ENCODE measurements around the gene TSPAN32. TPM values are rescaled to one million over a fixed set of nuclear protein-coding genes. Genes with fewer than 3 reads are reported as not detected.
"Not testable (repeated sequence)": the region's sequence is repeated elsewhere in the genome, so short reads cannot be mapped to it uniquely, and the experiment has no call there.

The TSPAN32 gene
- total RNA-seq, 1 experiment from 2014 or later: not detected

- DNase-seq (ENCODE audit: unreplicated experiment): no peak
- no TSS peak for BruUV-seq (replicated peaks)
- peaks cover 9% of the 10 kb centered on the region for H3K9me3 Mint-ChIP-seq (ENCODE audit: unreplicated experiment)
- H3K27ac Mint-ChIP-seq (ENCODE audit: low read depth, unreplicated experiment): no peak overlapping the region
- H3K27me3 Mint-ChIP-seq (ENCODE audit: insufficient read depth, unreplicated experiment): no peaks in the 10 kb centered on the region
- TF ChIP-seq CTCF (IDR thresholded peaks at IDR 0.05; ENCODE audit: unreplicated experiment): no peak
- intact Hi-C loops (cut with micrococcal nuclease): no loop called here
- peaks cover 7% of the 10 kb centered on the region for H3K4me1 Mint-ChIP-seq (ENCODE audit: insufficient read depth, unreplicated experiment)
- peaks cover 17% of the 10 kb centered on the region for H3K36me3 Mint-ChIP-seq (ENCODE audit: insufficient read depth, unreplicated experiment)
- CTCF ChIA-PET: interaction anchor here (0.6 to 1.6 kb wide), 4 partner anchors 11 to 289 kb away, joined by 3 to 9 read pairs (median 3); no protein-coding TSS in a partner anchor
- H3K4me3 Mint-ChIP-seq (ENCODE audit: unreplicated experiment): no peak overlapping the region
- POLR2A ChIA-PET: interaction anchor here (0.6 to 1.0 kb wide), 2 partner anchors 9 to 48 kb away, joined by 3 to 4 read pairs; no protein-coding TSS in a partner anchor
Measured at GRCh38 chr11:2328656-2329354, 27.0 kb downstream of the TSPAN32 start.

DNA sequence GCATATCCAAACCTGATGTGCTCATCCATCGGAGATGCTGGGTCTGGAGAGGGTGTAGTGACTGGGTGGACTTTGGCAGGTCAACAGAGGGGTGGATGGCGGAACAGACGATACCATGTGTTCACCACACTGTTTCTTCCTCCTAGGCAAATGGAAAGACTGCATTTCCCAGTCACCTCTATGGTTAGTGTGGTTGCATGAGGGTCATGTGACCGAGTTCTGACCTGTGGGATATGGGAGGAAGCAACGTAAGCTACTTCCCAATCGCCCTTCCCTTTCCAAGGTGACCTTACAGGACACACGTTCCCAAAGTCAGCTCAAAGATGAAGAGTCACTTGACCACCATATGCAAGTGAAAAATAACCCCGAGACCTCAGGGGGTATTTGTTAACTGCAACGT is 27.7 kb downstream of the TSPAN32 start:
- BruUV-seq (replicated peaks): no TSS peak
- TF ChIP-seq CTCF (IDR thresholded peaks at IDR 0.05; ENCODE audit: unreplicated experiment): no peak
- intact Hi-C loops (cut with micrococcal nuclease): no loop called here
- Mint-ChIP-seq H3K9me3 (ENCODE audit: unreplicated experiment) (peaks cover 9% of the 10 kb centered on the region), H3K27me3 (ENCODE audit: insufficient read depth, unreplicated experiment) (no peaks in the 10 kb centered on the region), H3K27ac (ENCODE audit: low read depth, unreplicated experiment) (no peak overlapping the region), H3K4me3 (ENCODE audit: unreplicated experiment) (no peak overlapping the region), H3K36me3 (ENCODE audit: insufficient read depth, unreplicated experiment) (peaks cover 16% of the 10 kb centered on the region), H3K4me1 (ENCODE audit: insufficient read depth, unreplicated experiment) (peaks cover 7% of the 10 kb centered on the region)
- POLR2A ChIA-PET: no interaction called here
- CTCF ChIA-PET: interaction anchor here (1.6 kb wide), 1 partner anchor 24 kb away, joined by 9 read pairs; no protein-coding TSS in a partner anchor
- DNase-seq (ENCODE audit: unreplicated experiment): no peak

- peaks cover 4% of the 10 kb centered on the region for H3K4me1 Mint-ChIP-seq (ENCODE audit: insufficient read depth, unreplicated experiment)
- no peak overlapping the region for H3K27ac Mint-ChIP-seq (ENCODE audit: low read depth, unreplicated experiment)
- H3K9me3 Mint-ChIP-seq (ENCODE audit: unreplicated experiment): peaks cover 9% of the 10 kb centered on the region
- DNase-seq (ENCODE audit: unreplicated experiment): no peak
- ChIA-PET POLR2A (no interaction called here), CTCF (interaction anchor here (0.5 to 0.7 kb wide), 2 partner anchors 136 to 202 kb away, joined by 3 read pairs; no protein-coding TSS in a partner anchor)
- peaks cover under 1% of the 10 kb centered on the region for H3K27me3 Mint-ChIP-seq (ENCODE audit: insufficient read depth, unreplicated experiment)
- TF ChIP-seq CTCF (IDR thresholded peaks at IDR 0.05; ENCODE audit: unreplicated experiment): no peak
- BruUV-seq (replicated peaks): no TSS peak
- H3K36me3 Mint-ChIP-seq (ENCODE audit: insufficient read depth, unreplicated experiment): peaks cover 12% of the 10 kb centered on the region
- intact Hi-C loops (cut with micrococcal nuclease): no loop called here
- no peak overlapping the region for H3K4me3 Mint-ChIP-seq (ENCODE audit: unreplicated experiment)
Measured at GRCh38 chr11:2330696-2331095, 28.9 kb downstream of the TSPAN32 start.

DNA sequence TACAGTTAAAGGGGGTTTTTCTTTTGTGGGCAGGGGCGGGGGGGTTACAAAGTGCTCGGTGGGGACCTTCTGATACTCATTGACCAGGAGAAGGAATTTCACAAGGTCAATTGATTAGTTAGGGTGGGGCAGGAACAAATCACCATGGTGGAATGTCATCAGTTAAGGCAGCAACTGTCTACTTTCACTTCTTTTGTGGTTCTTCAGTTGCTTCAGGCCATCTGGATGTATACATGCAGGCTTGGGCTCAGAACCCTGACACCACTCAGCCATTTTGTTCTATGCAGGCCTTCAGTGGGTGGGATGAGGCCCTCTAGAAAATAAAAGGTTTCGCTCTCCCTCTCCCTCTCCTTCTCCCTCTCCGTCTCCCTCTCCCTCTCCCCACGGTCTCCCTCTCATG is 29.6 kb downstream of the TSPAN32 start:
- Mint-ChIP-seq H3K36me3 (ENCODE audit: insufficient read depth, unreplicated experiment) (peaks cover 12% of the 10 kb centered on the region), H3K9me3 (ENCODE audit: unreplicated experiment) (peaks cover 9% of the 10 kb centered on the region), H3K27ac (ENCODE audit: low read depth, unreplicated experiment) (no peak overlapping the region), H3K4me3 (ENCODE audit: unreplicated experiment) (no peak overlapping the region), H3K4me1 (ENCODE audit: insufficient read depth, unreplicated experiment) (no peaks in the 10 kb centered on the region), H3K27me3 (ENCODE audit: insufficient read depth, unreplicated experiment) (peaks cover 8% of the 10 kb centered on the region)
- BruUV-seq (replicated peaks): no TSS peak
- POLR2A ChIA-PET: no interaction called here
- TF ChIP-seq CTCF (IDR thresholded peaks at IDR 0.05; ENCODE audit: unreplicated experiment): no peak
- DNase-seq (ENCODE audit: unreplicated experiment): no peak
- CTCF ChIA-PET: no interaction called here
- intact Hi-C loops (cut with micrococcal nuclease): no loop called here

DNA sequence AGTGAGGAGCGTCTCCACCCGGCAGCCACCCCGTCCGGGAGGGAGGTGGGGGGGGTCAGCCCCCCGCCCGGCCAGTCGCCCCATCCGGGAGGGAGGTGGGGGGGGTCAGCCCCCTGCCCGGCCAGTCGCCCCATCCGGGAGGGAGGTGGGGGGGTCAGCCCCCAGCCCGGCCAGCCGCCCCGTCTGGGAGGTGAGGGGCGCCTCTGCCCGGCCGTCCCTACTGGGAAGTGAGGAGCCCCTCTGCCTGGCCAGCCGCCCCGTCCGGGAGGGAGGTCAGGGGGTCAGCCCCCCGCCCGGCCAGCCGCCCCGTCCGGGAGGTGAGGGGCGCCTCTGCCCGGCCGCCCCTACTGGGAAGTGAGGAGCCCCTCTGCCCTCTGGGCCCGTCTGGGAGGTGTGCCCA is 30.8 kb downstream of the TSPAN32 start:
- DNase-seq (ENCODE audit: unreplicated experiment); intact Hi-C loops (cut with micrococcal nuclease); H3K4me3 Mint-ChIP-seq (ENCODE audit: unreplicated experiment); H3K27ac Mint-ChIP-seq (ENCODE audit: low read depth, unreplicated experiment); H3K4me1 Mint-ChIP-seq (ENCODE audit: insufficient read depth, unreplicated experiment); H3K9me3 Mint-ChIP-seq (ENCODE audit: unreplicated experiment); POLR2A ChIA-PET; CTCF ChIA-PET; BruUV-seq (replicated peaks): not testable (repeated sequence)
- H3K36me3 Mint-ChIP-seq (ENCODE audit: insufficient read depth, unreplicated experiment): peaks cover 12% of the 10 kb centered on the region
- peaks cover 19% of the 10 kb centered on the region for H3K27me3 Mint-ChIP-seq (ENCODE audit: insufficient read depth, unreplicated experiment)

- H3K4me3 Mint-ChIP-seq (ENCODE audit: unreplicated experiment); H3K36me3 Mint-ChIP-seq (ENCODE audit: insufficient read depth, unreplicated experiment); POLR2A ChIA-PET; H3K9me3 Mint-ChIP-seq (ENCODE audit: unreplicated experiment); H3K4me1 Mint-ChIP-seq (ENCODE audit: insufficient read depth, unreplicated experiment); DNase-seq (ENCODE audit: unreplicated experiment); H3K27ac Mint-ChIP-seq (ENCODE audit: low read depth, unreplicated experiment); CTCF ChIA-PET; intact Hi-C loops (cut with micrococcal nuclease); BruUV-seq (replicated peaks): not testable (repeated sequence)
- H3K27me3 Mint-ChIP-seq (ENCODE audit: insufficient read depth, unreplicated experiment): peaks cover 30% of the 10 kb centered on the region
Measured at GRCh38 chr11:2333486-2334205, 31.8 kb downstream of the TSPAN32 start.
